Activated gamma-delta T cell (primary cell): ENCODE results near the gene SYF2.
A peak's percentile ranks its signal among the peaks of the same experiment; 100 is the strongest.
"Not testable (repeated sequence)": the region's sequence is repeated elsewhere in the genome, so short reads cannot be mapped to it uniquely, and the experiment has no call there.

ENCODE experiments used
- DNase-seq: peaks from one replicate; lab custom pipeline; 2025; lab: John Stamatoyannopoulos, UW

Gene SYF2

GRCh38 chr1:25246600-25247023 is 14.3 kb upstream of the SYF2 start:
- DNase-seq: peak; percentile 22

GRCh38 chr1:25245809-25246599 is 13.7 kb upstream of the SYF2 start:
- DNase-seq: no peak

GRCh38 chr1:25245393-25245792 is 13.1 kb upstream of the SYF2 start:
- DNase-seq: no peak

- DNase-seq: no peak
These were observed 11.6 kb upstream of the SYF2 start for GRCh38 chr1:25243907-25244306.

- peak; percentile 72 for DNase-seq
These were observed 7.6 kb upstream of the SYF2 start for GRCh38 chr1:25239681-25240541.

- DNase-seq: no peak
These were observed 5.7 kb upstream of the SYF2 start for GRCh38 chr1:25238046-25238445.

GRCh38 chr1:25236261-25236660 is 4.0 kb upstream of the SYF2 start:
- DNase-seq: not testable (repeated sequence)

- DNase-seq: not testable (repeated sequence)
These were observed 3.1 kb upstream of the SYF2 start for GRCh38 chr1:25235411-25235810.

GRCh38 chr1:25232866-25233784 is 823 bp upstream of the SYF2 start:
- no peak for DNase-seq

- no peak for DNase-seq
These were observed 8.8 kb downstream of the SYF2 start for GRCh38 chr1:25223471-25223870.

GRCh38 chr1:25222606-25223005 is 9.7 kb downstream of the SYF2 start:
- no peak for DNase-seq

- DNase-seq: no peak
These were observed 11.6 kb downstream of the SYF2 start for GRCh38 chr1:25220666-25221065.

- no peak for DNase-seq
These were observed 12.5 kb downstream of the SYF2 start for GRCh38 chr1:25219661-25220251.

GRCh38 chr1:25217598-25218232 is 14.6 kb downstream of the SYF2 start:
- no peak for DNase-seq

- no peak for DNase-seq
These were observed 15.3 kb downstream of the SYF2 start for GRCh38 chr1:25217015-25217414.

GRCh38 chr1:25216123-25216522 is 16.2 kb downstream of the SYF2 start:
- no peak for DNase-seq

- DNase-seq: no peak
These were observed 19.6 kb downstream of the SYF2 start for GRCh38 chr1:25212725-25213124.

GRCh38 chr1:25210728-25211127 is 21.6 kb downstream of the SYF2 start:
- DNase-seq: no peak

GRCh38 chr1:25209516-25209915 is 22.8 kb downstream of the SYF2 start:
- no peak for DNase-seq

GRCh38 chr1:25208561-25209222 is 23.6 kb downstream of the SYF2 start:
- DNase-seq: no peak

GRCh38 chr1:25208092-25208491 is 24.2 kb downstream of the SYF2 start:
- DNase-seq: no peak
